IPS-NIHi7 (cell line): ENCODE data around the gene TLCD2.
"Not testable (repeated sequence)": the region's sequence is repeated elsewhere in the genome, so short reads cannot be mapped to it uniquely, and the experiment has no call there.

Experiments
- DNase-seq: peaks from one replicate; pipeline ENCODE4 v3.0.0; 2012; ENCODE audit warnings: mixed read lengths; ENCODE audit errors: extremely low spot score

The TLCD2 gene

GRCh38 chr17:1709971-1710806 is at the start of gene TLCD2:
Gene TLCD2, minus strand, starts transcription at chr17:1710377. Its CDS starts 135 bp downstream, at chr17:1710242.
- DNase-seq: peak; percentile 75

GRCh38 chr17:1759529-1759928 is 49.4 kb upstream of the TLCD2 start:
- DNase-seq: no peak

- no peak for DNase-seq
These were observed 48.6 kb upstream of the TLCD2 start for GRCh38 chr17:1758807-1759206.

GRCh38 chr17:1755827-1756262 is 45.7 kb upstream of the TLCD2 start:
- no peak for DNase-seq

- no peak for DNase-seq
These were observed 45.2 kb upstream of the TLCD2 start for GRCh38 chr17:1755252-1755826.

- DNase-seq: no peak
These were observed 44.4 kb upstream of the TLCD2 start for GRCh38 chr17:1754430-1755112.

GRCh38 chr17:1753767-1754429 is 43.7 kb upstream of the TLCD2 start:
- DNase-seq: no peak

GRCh38 chr17:1752425-1753262 is 42.5 kb upstream of the TLCD2 start:
- peak; percentile 58 for DNase-seq

- no peak for DNase-seq
These were observed 40.5 kb upstream of the TLCD2 start for GRCh38 chr17:1750628-1751027.

GRCh38 chr17:1746975-1747543 is 36.9 kb upstream of the TLCD2 start:
- no peak for DNase-seq

GRCh38 chr17:1745513-1746020 is 35.4 kb upstream of the TLCD2 start:
- no peak for DNase-seq

- no peak for DNase-seq
These were observed 34.7 kb upstream of the TLCD2 start for GRCh38 chr17:1744551-1745512.

GRCh38 chr17:1743088-1743439 is 32.9 kb upstream of the TLCD2 start:
- no peak for DNase-seq

- DNase-seq: no peak
These were observed 32.4 kb upstream of the TLCD2 start, which contains the start of gene SERPINF2 for GRCh38 chr17:1742371-1743087. Gene SERPINF2, plus strand, starts transcription at chr17:1742871. Its CDS starts 2,125 bp downstream, at chr17:1744996.

- DNase-seq: not testable (repeated sequence)
These were observed 31.7 kb upstream of the TLCD2 start for GRCh38 chr17:1741899-1742298.

GRCh38 chr17:1737531-1738291 is 27.5 kb upstream of the TLCD2 start:
- DNase-seq: no peak

GRCh38 chr17:1736348-1737281 is 26.4 kb upstream of the TLCD2 start:
- DNase-seq: no peak
